DOHH2 (cell line): Measurements from ENCODE around the gene AP4E1.
"Not testable (repeated sequence)": the region's sequence is repeated elsewhere in the genome, so short reads cannot be mapped to it uniquely, and the experiment has no call there.

Experiments used
- H3F3A ChIP-seq: fragments of 200-600 bp; sonication (generic), shearing (Covaris generic); 2 replicates; pipeline ENCODE4 v1.6.0; 2016; ENCODE audit warnings: antibody characterized with exemption, mild to moderate bottlenecking; ENCODE audit not compliant: control insufficient read depth, insufficient read depth
- H3K27ac ChIP-seq: fragments of 200-600 bp; sonication (generic); 2 replicates; pipeline ENCODE4 v1.5.1; 2014; ENCODE audit warnings: low read depth, mild to moderate bottlenecking, low read length, moderate library complexity
- H3K27me3 ChIP-seq: fragments of 200-600 bp; sonication (generic); 2 replicates; pipeline ENCODE4 v1.6.1; 2014; ENCODE audit warnings: mild to moderate bottlenecking, low read length, mixed read lengths; ENCODE audit not compliant: control insufficient read depth
- H3K36me3 ChIP-seq: fragments of 200-600 bp; sonication (generic); 2 replicates; pipeline ENCODE4 v1.6.1; 2014; ENCODE audit warnings: mild to moderate bottlenecking, low read length, moderate library complexity, mixed read lengths; ENCODE audit not compliant: control insufficient read depth
- H3K4me1 ChIP-seq: fragments of 200-600 bp; sonication (generic); 2 replicates; pipeline ENCODE4 v1.6.1; 2014; ENCODE audit warnings: mild to moderate bottlenecking, low read length, mixed read lengths; ENCODE audit not compliant: control insufficient read depth
- H3K4me2 ChIP-seq: fragments of 200-600 bp; sonication (generic); 2 replicates; pipeline ENCODE4 v1.6.0; 2014; ENCODE audit warnings: mild to moderate bottlenecking, low read length, moderate library complexity
- H3K4me3 ChIP-seq: fragments of 200-600 bp; sonication (generic); 2 replicates; pipeline ENCODE4 v1.5.1; 2014; ENCODE audit warnings: mild to moderate bottlenecking, low read length, mixed read lengths
- H3K79me2 ChIP-seq: fragments of 200-600 bp; sonication (generic); 2 replicates; pipeline ENCODE4 v1.6.1; 2014; ENCODE audit warnings: mild to moderate bottlenecking, low read length, mixed read lengths; ENCODE audit not compliant: control insufficient read depth
- H3K9me2 ChIP-seq: fragments of 200-600 bp; sonication (generic); replicated peaks from 2 replicates; pipeline ENCODE4 v1.6.1; 2014; ENCODE audit warnings: mild to moderate bottlenecking, low read length, mixed read lengths; ENCODE audit not compliant: control insufficient read depth
- H3K9me3 ChIP-seq: fragments of 200-600 bp; sonication (generic); 2 replicates; pipeline ENCODE4 v1.6.1; 2014; ENCODE audit warnings: antibody characterized with exemption, low read length, mixed read lengths; ENCODE audit not compliant: control insufficient read depth, insufficient read depth
- H4K20me1 ChIP-seq: fragments of 200-600 bp; sonication (generic); 2 replicates; pipeline ENCODE4 v1.6.0; 2014; ENCODE audit warnings: low read depth, mild to moderate bottlenecking, antibody characterized with exemption, low read length, moderate library complexity; ENCODE audit not compliant: control insufficient read depth, insufficient read depth
- CTCF ChIP-seq: fragments of 200-600 bp; sonication (generic); IDR thresholded peaks from one replicate; pipeline ENCODE4 v1.5.1; 2014; ENCODE audit warnings: antibody characterized with exemption, mild to moderate bottlenecking, low read depth, low read length; ENCODE audit not compliant: poor library complexity, severe bottlenecking
- EZH2phosphoT487 ChIP-seq: fragments of 200-600 bp; sonication (generic); IDR thresholded peaks from 2 replicates; pipeline ENCODE4 v1.6.1; 2017; ENCODE audit warnings: borderline replicate concordance, mild to moderate bottlenecking, antibody characterized with exemption, low read length, moderate library complexity, mixed read lengths

AP4E1 gene

GRCh38 chr15:50873935-50874361 lies 34.5 kb upstream of the AP4E1 start:
- no peak overlapping the region for H3K4me3 ChIP-seq
- no peaks in the 10 kb centered on the region for H3K9me3 ChIP-seq
- peaks cover 22% of the 10 kb centered on the region for H3K4me1 ChIP-seq
- no peaks in the 10 kb centered on the region for H3K9me2 ChIP-seq
- no peaks in the 10 kb centered on the region for H3K36me3 ChIP-seq
- no peaks in the 10 kb centered on the region for H3F3A ChIP-seq
- H3K4me2 ChIP-seq, result peak overlapping the region; percentile 15; the same call in 1 of the 2 replicates
- H3K79me2 ChIP-seq, result no peaks in the 10 kb centered on the region
- TF ChIP-seq CTCF (no peak), EZH2phosphoT487 (no peak)
- H3K27me3 ChIP-seq, result peaks cover 4% of the 10 kb centered on the region
- H3K27ac ChIP-seq, result no peak overlapping the region
- H4K20me1 ChIP-seq, result no peaks in the 10 kb centered on the region

GRCh38 chr15:50875238-50875637 lies 33.2 kb upstream of the AP4E1 start:
- not testable (repeated sequence) for H3K9me2 ChIP-seq, H4K20me1 ChIP-seq, H3K27ac ChIP-seq, H3K36me3 ChIP-seq, H3K4me2 ChIP-seq, H3K9me3 ChIP-seq, H3F3A ChIP-seq, H3K27me3 ChIP-seq, H3K4me3 ChIP-seq, H3K79me2 ChIP-seq
- H3K4me1 ChIP-seq, result peaks cover 29% of the 10 kb centered on the region

GRCh38 chr15:50876260-50876988 lies 32.1 kb upstream of the AP4E1 start:
- TF ChIP-seq EZH2phosphoT487 (no peak), CTCF (no peak)
- H3K4me3 ChIP-seq, result peak overlapping the region; percentile 76
- no peaks in the 10 kb centered on the region for H3K36me3 ChIP-seq
- H3F3A ChIP-seq, result no peaks in the 10 kb centered on the region
- H3K79me2 ChIP-seq, result no peaks in the 10 kb centered on the region
- no peaks in the 10 kb centered on the region for H4K20me1 ChIP-seq
- H3K9me3 ChIP-seq, result no peaks in the 10 kb centered on the region
- no peaks in the 10 kb centered on the region for H3K9me2 ChIP-seq
- H3K27me3 ChIP-seq, result peaks cover 4% of the 10 kb centered on the region
- peaks cover 41% of the 10 kb centered on the region for H3K4me1 ChIP-seq
- no peak overlapping the region for H3K27ac ChIP-seq
- H3K4me2 ChIP-seq, result peak overlapping the region; percentile 74

- H3K9me2 ChIP-seq, result no peaks in the 10 kb centered on the region
- TF ChIP-seq CTCF (peak; percentile 93), EZH2phosphoT487 (no peak)
- H3F3A ChIP-seq, result peaks cover 1% of the 10 kb centered on the region; the same call in 1 of the 2 replicates
- H3K4me2 ChIP-seq, result peak overlapping the region; percentile 74
- peaks cover 46% of the 10 kb centered on the region for H3K4me1 ChIP-seq
- H3K27ac ChIP-seq, result no peak overlapping the region
- peaks cover under 1% of the 10 kb centered on the region for H3K27me3 ChIP-seq
- H3K36me3 ChIP-seq, result no peaks in the 10 kb centered on the region
- H4K20me1 ChIP-seq, result no peaks in the 10 kb centered on the region
- no peaks in the 10 kb centered on the region for H3K79me2 ChIP-seq
- H3K4me3 ChIP-seq, result peak overlapping the region; percentile 76
- H3K9me3 ChIP-seq, result no peaks in the 10 kb centered on the region
Observed at GRCh38 chr15:50876989-50877360, 31.5 kb upstream of the AP4E1 start.
